Brain microvascular endothelial cell (primary cell): ENCODE results near the gene HCN2.

Experiments
- DNase-seq: peaks from one replicate; pipeline ENCODE4 v3.0.0-alpha.2; 2020
- H3K27ac ChIP-seq: fragments of 250-450 bp; sonication (Bioruptor Pico); 2 replicates; pipeline ENCODE4 v1.5.1; 2020; ENCODE audit warnings: mild to moderate bottlenecking, moderate library complexity
- H3K27me3 ChIP-seq: fragments of 250-450 bp; sonication (Bioruptor Pico); replicated peaks from 2 replicates; pipeline ENCODE4 v1.5.1; 2020; ENCODE audit warnings: mild to moderate bottlenecking
- H3K36me3 ChIP-seq: fragments of 250-450 bp; sonication (Bioruptor Pico); replicated peaks from 2 replicates; pipeline ENCODE4 v1.5.1; 2020; ENCODE audit warnings: mild to moderate bottlenecking
- H3K4me3 ChIP-seq: 2 replicates; pipeline ENCODE4 v1.5.1; 2011; ENCODE audit warnings: low read depth, mild to moderate bottlenecking, control low read depth, low read length, moderate library complexity
- CTCF ChIP-seq: IDR thresholded peaks from 2 replicates; pipeline ENCODE4 v1.5.1; 2011; ENCODE audit warnings: low read depth, mild to moderate bottlenecking, moderate library complexity, low read length, control low read depth, inconsistent platforms; ENCODE audit errors: missing control alignments
- in situ Hi-C: cut with HindIII; loops from 2 replicates; pipeline ENCODE4 v1.10.0; 2017; ENCODE audit warnings: low sequenced_read_pairs, low pct_ligation_motif_present

HCN2 gene

DNA sequence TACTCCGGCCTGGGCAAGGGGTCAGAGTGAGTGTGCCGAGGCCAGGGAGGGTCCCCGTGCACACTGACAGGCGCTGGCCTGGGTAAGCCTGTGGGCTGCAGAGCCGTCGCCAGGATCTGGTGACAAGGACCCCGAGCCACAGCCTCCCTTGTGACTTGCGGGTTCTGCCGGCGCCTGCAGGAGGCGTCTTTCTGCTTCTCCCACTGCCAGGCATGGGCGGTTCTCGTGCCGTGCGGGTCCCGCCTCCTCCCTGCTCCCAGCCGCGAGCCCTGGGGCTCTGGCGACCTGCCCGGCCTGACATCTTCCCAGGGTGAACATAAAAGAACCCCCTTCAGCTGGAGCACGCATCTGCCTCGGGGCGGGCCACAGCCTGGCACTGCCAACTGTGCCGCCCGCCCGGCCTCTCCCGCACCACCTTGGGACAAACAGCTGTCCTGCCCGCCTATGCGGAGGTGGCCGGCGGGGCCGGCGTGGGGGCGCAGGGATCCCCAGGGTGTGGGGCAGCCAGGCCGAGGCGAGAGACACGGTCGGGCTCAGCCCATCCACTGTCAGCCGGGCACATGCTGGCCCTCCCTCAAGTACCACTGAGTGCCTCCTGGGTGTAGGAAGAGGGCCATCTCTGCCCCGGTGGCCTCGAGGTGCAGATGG is 1.5 kb upstream of the HCN2 start:
- no peak overlapping the region for H3K27ac ChIP-seq
- peak; percentile 77 for DNase-seq
- in situ Hi-C loops: no loop called here
- H3K36me3 ChIP-seq: no peaks in the 10 kb centered on the region
- peak; percentile 88 for TF ChIP-seq CTCF
- no peak overlapping the region for H3K4me3 ChIP-seq
- no peaks in the 10 kb centered on the region for H3K27me3 ChIP-seq

GRCh38 chr19:588741-589692 is 664 bp upstream of the HCN2 start:
- TF ChIP-seq CTCF: no peak
- H3K27me3 ChIP-seq: no peaks in the 10 kb centered on the region
- no peak for DNase-seq
- H3K36me3 ChIP-seq: no peaks in the 10 kb centered on the region
- H3K4me3 ChIP-seq: no peak overlapping the region
- no peak overlapping the region for H3K27ac ChIP-seq
- in situ Hi-C loops: no loop called here

- Histone ChIP-seq H3K27ac (no peak overlapping the region), H3K27me3 (no peaks in the 10 kb centered on the region), H3K36me3 (no peaks in the 10 kb centered on the region), H3K4me3 (peak overlapping the region; percentile 20)
- DNase-seq: no peak
- no peak for TF ChIP-seq CTCF
- in situ Hi-C loops: no loop called here
Measured at GRCh38 chr19:590396-590745, 690 bp downstream of the HCN2 start.

DNA sequence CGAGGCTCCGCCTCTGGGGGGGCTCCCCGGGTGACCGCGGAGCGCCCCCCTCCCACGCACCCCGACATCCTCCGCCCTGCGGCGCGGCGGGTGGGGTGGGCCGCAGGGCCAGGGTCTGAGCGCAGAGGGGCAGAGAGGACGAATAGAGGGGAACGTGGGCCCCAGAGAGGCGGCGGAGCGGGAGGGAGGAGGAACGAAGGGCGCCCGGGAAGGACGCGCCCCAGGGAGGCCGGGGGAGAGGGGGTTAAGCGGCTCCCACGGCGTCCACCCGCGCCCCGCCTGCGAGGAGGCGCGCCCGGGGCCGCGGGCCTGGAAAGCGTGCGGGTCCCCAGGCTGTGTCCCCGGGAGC is 1.0 kb downstream of the HCN2 start:
- Histone ChIP-seq H3K4me3 (no peak overlapping the region), H3K36me3 (no peaks in the 10 kb centered on the region), H3K27ac (no peak overlapping the region), H3K27me3 (no peaks in the 10 kb centered on the region)
- DNase-seq: no peak
- in situ Hi-C loops: no loop called here
- TF ChIP-seq CTCF: no peak

- Histone ChIP-seq H3K27me3 (no peaks in the 10 kb centered on the region), H3K4me3 (peak overlapping the region; percentile 3)
- in situ Hi-C loops: no loop called here
Measured at GRCh38 chr19:591099-591958, 1.6 kb downstream of the HCN2 start.

More at GRCh38 chr19:591099-591958, 1.6 kb downstream of the HCN2 start:
- DNase-seq: no peak
- Histone ChIP-seq H3K36me3 (no peaks in the 10 kb centered on the region), H3K27ac (no peak overlapping the region)
- no peak for TF ChIP-seq CTCF
